HG02571 (cell line): ENCODE data around the gene FMOD.

ENCODE experiments used
- ATAC-seq: cut with Tn5 transposase; IDR thresholded peaks from one replicate; pipeline ENCODE4 v1.9.1; 2021; ENCODE audit warnings: mild to moderate bottlenecking, moderate library complexity; ENCODE audit not compliant: unreplicated experiment

Gene FMOD

GRCh38 chr1:203351037-203351625 is at the start of gene FMOD:
TSS of gene FMOD (minus strand) at chr1:203351122. CDS start at chr1:203348270, 2,852 bp downstream.
- no peak for ATAC-seq

DNA sequence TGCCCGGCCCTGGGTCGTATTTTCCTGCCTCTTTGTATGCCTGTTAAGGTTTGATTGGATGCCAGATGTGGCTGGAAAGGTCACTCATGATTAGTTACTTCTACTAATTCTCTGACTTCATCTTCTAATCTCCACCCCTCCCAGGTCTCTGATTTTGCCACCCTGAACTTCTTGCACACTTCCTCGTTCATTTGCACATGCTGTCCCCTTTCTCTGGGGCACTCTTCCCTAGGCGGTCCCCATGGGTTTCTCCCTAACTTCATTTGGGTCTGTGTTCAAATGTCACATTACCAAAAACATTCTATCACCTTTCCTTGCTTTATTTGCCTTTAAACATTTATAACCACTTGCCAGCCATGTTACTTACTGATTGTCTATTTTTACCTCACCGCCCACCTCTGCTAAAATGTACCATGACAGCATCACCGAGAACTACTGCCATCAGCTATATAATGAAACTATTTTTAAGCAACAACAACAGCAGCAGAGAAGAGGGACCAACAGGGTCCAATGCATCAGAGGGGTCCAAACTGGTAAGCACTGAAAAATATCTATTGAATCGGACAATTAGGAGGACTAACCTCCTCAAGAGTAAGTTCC is 45.8 kb upstream of the FMOD start:
- ATAC-seq, result no peak

- ATAC-seq, result no peak
These were observed 44.8 kb upstream of the FMOD start for GRCh38 chr1:203395751-203396150.

DNA sequence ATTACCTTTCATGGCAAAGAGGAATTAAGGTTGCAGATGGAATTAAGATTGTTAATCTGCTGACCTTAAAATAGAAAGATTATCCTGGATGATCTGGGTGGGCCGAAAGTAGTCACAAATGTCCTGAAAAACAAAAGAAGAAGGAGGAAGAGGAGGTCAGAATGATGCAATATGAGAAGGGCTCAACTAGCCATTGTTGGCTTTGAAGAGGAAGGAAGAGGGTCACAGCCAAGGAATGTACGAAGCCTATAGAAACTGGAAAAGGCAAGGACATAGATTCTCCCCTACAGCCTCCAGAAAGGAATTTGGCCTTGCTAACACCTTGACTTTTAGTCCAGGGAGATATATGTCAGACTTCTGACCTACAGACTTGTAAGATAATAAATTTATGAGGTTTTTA is 39.4 kb upstream of the FMOD start:
- no peak for ATAC-seq

- no peak for ATAC-seq
These were observed 37.8 kb upstream of the FMOD start for GRCh38 chr1:203388683-203389082.

- ATAC-seq, result no peak
These were observed 31.1 kb upstream of the FMOD start for GRCh38 chr1:203382026-203382425.

- ATAC-seq, result no peak
These were observed 30.3 kb upstream of the FMOD start for GRCh38 chr1:203381151-203381751.

- ATAC-seq, result no peak
These were observed 29.7 kb upstream of the FMOD start for GRCh38 chr1:203380420-203381150.

DNA sequence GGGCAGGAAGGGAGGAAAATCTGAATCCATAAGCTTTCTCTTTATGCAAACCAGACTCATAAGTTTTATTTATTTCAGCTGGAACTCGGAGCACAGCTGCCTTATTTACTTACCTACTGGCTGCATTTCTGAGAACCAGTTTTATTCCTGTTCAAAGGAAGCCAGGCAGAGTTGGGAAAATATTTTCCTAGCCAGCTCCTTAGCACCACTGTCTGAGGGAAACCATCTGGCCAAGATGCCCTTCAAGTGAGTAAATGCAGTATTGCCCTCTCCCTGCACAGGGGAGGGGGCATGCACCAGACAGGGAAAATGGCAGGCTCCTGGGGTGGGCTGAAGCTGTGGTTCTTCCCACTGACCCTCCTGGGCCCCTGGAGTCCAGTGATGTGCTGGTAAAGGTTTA is 28.9 kb upstream of the FMOD start:
- ATAC-seq, result no peak

GRCh38 chr1:203378556-203379245 is 27.8 kb upstream of the FMOD start:
- ATAC-seq, result no peak

- ATAC-seq, result no peak
These were observed 23.1 kb upstream of the FMOD start for GRCh38 chr1:203373991-203374390.

DNA sequence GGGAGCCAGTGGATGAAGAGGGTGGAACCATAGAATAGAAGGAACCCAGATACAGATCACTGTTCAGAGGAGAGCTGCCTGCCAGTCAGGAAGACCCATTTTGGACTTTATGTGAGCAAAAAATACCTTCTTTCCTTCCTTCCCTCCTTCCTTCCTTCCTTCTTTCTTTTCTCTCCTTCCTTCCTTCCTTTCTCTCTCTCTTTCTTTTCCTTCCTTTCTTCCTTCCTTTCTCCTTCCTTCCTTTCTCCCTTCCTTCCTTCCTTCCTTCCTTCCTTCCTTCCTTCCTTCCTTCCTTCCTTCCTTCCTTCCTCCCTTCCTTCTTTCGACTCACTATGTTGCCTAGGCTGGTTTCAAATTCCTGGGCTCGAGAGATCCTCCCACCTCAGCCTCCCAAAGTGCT is 22.1 kb upstream of the FMOD start:
- ATAC-seq, result no peak

DNA sequence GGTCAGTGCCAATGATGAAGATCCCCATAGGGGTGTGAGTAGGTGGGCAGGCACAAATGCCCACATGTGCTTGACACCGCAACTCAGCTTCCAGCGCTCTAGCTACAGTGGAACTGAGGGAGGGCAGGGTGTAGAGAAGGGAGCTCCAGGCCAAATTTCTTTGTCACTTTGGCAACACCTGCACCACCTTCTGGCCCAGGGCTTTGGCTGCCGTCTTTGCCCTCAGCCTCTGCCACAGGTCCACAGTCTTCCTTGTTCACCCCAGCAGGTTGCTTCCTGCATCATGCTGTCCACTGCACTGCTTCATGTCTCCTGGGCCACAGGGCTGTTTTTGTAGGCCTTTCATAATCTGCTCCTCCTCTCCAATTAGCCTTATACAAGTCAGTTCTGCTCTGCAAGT is 20.4 kb upstream of the FMOD start:
- ATAC-seq, result no peak

DNA sequence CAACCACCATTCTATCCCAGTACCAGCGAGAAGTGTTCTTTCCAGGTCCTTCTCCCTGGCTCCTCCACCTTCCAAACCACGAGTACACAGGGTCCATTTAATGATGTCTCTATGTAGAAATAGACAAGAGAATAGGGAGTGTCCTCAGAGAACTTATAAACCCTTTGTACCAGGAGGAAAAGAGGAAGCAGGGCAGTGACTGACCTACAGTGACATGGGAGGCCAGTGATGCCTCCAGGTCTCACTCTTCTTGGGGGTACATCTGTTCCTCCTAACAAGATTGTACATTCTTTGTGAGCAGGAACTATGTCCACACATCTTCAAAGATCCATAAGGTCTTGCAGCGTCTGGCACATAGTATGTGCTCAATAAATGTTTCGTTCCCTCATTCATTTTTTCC is 18.7 kb upstream of the FMOD start:
- no peak for ATAC-seq

DNA sequence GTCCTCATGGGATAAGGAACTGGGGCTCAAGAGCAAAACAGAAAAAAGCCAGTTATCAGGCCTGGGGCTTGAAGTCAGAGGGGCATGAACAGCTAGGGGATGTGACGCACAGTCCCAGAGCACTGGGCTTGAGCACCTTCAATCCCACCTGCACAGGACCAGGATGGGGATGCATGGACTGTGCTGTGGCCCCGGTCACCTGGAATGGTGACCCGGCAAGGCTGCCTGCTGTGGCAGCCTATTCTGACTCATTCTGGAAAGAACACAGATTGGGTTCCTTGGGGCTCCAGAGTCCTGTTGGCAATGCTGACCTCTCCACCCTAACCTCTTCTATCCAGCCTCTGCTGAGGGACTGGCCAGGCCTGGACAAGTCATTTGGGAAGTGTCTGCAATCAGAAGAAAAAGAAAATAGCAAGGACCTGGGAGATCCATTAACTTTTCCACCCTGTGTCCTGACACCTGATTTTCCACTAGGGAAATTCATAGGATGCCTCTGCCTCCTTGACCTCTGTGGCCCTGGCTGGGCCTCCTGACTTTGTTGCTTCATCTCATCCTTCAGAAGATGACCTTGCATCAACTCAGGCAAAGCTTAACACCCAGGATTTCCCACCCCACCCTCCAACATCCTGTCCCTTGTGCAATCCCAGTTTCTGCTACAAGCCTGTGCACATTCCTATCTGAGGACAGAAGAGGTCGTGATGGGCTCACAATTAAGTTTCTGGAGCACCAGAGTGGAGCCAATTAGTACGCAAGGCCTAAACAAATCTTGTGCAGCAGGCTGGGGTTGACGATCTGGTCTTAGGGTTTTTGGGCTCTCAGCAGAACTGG is 17.9 kb upstream of the FMOD start:
- no peak for ATAC-seq

DNA sequence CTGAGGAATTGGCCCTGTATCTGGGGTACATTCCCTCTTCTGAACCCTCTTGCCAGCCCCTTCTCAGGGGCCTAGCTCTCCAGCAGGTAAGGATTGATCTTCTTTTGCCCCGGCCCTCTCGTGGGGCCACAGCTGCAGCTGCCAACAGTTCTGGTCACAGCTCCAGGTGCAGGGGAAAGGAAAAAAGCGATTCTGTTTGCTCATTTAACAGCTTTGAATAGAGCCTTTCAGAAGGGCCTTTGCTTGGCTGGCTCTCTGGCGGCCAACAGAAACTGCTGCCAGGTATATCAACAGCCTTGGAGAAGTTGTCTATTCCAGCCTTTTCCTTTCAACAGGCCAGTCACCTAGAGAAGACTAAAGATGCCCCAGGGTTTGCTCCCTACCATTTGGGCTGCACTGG is 16.1 kb upstream of the FMOD start:
- ATAC-seq, result no peak

- no peak for ATAC-seq
These were observed 15.6 kb upstream of the FMOD start for GRCh38 chr1:203366476-203366875.

DNA sequence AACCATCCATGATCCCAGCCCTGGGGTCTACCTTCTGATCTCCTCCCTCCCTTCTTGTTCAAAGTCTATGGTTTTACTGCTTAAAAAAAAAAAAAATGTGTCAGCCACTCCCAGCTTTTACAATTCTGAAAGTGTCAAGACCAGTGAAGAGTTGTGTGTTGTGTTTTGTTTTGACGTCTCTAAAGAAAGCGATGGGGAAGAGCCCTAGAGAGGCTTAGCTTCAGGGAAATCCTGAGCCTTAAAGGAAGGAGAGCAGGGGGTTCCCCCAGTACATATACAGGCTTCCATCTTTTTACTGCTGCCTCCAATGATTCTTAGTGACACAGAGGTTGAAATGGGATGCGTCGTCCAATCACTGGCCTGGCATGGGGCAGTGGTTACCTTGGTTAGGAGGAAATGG is 13.9 kb upstream of the FMOD start:
- ATAC-seq, result no peak

- no peak for ATAC-seq
These were observed 13.3 kb upstream of the FMOD start for GRCh38 chr1:203364094-203364801.

GRCh38 chr1:203362720-203363025 is 11.8 kb upstream of the FMOD start:
- ATAC-seq, result no peak
